Type B pancreatic cell (in vitro differentiated cells): ENCODE measurements around the gene ABLIM1. TPM values are rescaled to one million over a fixed set of nuclear protein-coding genes. Genes with fewer than 3 reads are reported as not detected.

Experiments
- DNase-seq: peaks from one replicate; pipeline ENCODE4 v3.0.0; 2021; ENCODE audit warnings: mixed read lengths; ENCODE audit not compliant: unreplicated experiment; ENCODE audit errors: extremely low spot score
- H3K27ac Mint-ChIP-seq: 2 replicates; pipeline ENCODE4 v1.8.0; 2021; ENCODE audit warnings: mild to moderate bottlenecking, mixed read lengths
- H3K27me3 Mint-ChIP-seq: 2 replicates; pipeline ENCODE4 v1.8.0; 2021; ENCODE audit warnings: mixed read lengths
- H3K36me3 Mint-ChIP-seq: 2 replicates; pipeline ENCODE4 v1.8.0; 2021; ENCODE audit warnings: mixed read lengths
- H3K4me1 Mint-ChIP-seq: one replicate; pipeline ENCODE4 v1.8.0; 2021; ENCODE audit warnings: mixed read lengths; ENCODE audit not compliant: unreplicated experiment
- H3K4me3 Mint-ChIP-seq: 2 replicates; pipeline ENCODE4 v1.8.0; 2021; ENCODE audit warnings: mild to moderate bottlenecking, mixed read lengths
- H3K9me3 Mint-ChIP-seq: 2 replicates; pipeline ENCODE4 v1.8.0; 2021; ENCODE audit warnings: mixed read lengths
- total RNA-seq: library from RNA; stranded (reverse); gene quantifications from 2 replicates; pipeline ENCODE4 v1.2.1, GENCODE V29; 2021; ENCODE audit warnings: low replicate concordance
- TF ChIP-seq, protein P1 (sequence below): fragments of 200-600 bp; sonication (generic); conservative IDR thresholded peaks from 2 replicates; pipeline ENCODE4 v1.5.0; 2021; ENCODE audit warnings: antibody characterized with exemption, mild to moderate bottlenecking

ABLIM1 gene
- total RNA-seq, 1 donor from 2014 or later: 77.7 TPM

DNA sequence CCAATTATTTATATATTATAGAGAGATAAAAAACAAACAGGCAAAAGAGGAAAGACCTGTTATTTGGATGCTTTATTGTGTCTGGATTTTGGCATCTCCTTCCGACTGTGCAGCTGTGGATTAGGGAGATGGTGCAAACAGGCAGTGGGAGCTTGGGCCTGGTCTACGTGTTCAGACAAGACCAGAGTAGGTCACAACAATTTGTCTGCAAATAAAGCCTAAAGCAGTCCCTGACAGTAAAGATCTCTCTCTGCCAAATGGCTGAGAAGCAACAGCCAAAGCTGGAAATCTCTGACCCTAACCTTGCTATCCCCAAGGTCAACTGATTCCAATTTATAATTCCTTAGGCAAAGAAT is 82.0 kb downstream of the ABLIM1 start:
- no peaks in the 10 kb centered on the region for H3K9me3 Mint-ChIP-seq
- DNase-seq: no peak
- no peak overlapping the region for H3K4me3 Mint-ChIP-seq
- TF ChIP-seq, protein P1, sequence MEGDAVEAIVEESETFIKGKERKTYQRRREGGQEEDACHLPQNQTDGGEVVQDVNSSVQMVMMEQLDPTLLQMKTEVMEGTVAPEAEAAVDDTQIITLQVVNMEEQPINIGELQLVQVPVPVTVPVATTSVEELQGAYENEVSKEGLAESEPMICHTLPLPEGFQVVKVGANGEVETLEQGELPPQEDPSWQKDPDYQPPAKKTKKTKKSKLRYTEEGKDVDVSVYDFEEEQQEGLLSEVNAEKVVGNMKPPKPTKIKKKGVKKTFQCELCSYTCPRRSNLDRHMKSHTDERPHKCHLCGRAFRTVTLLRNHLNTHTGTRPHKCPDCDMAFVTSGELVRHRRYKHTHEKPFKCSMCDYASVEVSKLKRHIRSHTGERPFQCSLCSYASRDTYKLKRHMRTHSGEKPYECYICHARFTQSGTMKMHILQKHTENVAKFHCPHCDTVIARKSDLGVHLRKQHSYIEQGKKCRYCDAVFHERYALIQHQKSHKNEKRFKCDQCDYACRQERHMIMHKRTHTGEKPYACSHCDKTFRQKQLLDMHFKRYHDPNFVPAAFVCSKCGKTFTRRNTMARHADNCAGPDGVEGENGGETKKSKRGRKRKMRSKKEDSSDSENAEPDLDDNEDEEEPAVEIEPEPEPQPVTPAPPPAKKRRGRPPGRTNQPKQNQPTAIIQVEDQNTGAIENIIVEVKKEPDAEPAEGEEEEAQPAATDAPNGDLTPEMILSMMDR: no peak
- H3K27me3 Mint-ChIP-seq: no peaks in the 10 kb centered on the region
- H3K4me1 Mint-ChIP-seq: peaks cover 7% of the 10 kb centered on the region
- H3K36me3 Mint-ChIP-seq: peaks cover 3% of the 10 kb centered on the region
- no peak overlapping the region for H3K27ac Mint-ChIP-seq

DNA sequence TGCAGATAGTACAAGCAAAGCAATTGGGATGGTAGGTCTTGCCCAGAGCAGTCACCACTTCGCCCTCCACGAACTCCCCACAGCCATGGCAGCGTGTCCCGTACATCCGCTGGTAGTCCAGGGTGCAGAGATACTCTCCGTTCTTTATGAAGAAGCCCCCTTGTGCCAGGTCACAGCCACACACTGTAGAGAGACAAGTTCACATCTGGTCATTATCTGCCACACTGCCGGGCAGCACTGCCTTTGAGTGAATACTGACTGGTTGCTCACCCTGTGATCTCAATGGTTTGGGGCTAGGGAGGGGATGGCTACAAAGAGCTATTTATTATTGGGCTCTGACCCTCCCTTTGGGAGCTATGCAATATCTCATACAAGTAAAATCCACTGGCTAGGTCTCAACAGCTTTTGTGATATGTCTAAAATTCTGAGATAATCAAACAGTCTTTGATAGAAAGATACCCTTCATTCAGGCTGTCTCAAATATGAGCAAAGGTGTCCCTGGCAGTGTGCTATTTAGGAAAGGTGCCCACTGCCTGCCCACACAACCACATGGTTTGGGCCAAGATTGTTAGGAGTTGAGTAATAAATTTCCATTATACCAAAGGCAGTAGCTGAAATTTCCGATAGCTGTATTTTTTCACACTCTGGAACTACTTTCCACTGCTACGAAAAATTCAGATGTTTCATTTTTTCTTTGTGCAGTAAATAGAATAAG is 82.5 kb downstream of the ABLIM1 start:
- no peak for DNase-seq
- H3K9me3 Mint-ChIP-seq: no peaks in the 10 kb centered on the region
- no peak overlapping the region for H3K4me3 Mint-ChIP-seq
- peaks cover 7% of the 10 kb centered on the region for H3K4me1 Mint-ChIP-seq
- TF ChIP-seq, protein P1: no peak
- no peaks in the 10 kb centered on the region for H3K27me3 Mint-ChIP-seq
- peaks cover 3% of the 10 kb centered on the region for H3K36me3 Mint-ChIP-seq
- H3K27ac Mint-ChIP-seq: no peak overlapping the region

DNA sequence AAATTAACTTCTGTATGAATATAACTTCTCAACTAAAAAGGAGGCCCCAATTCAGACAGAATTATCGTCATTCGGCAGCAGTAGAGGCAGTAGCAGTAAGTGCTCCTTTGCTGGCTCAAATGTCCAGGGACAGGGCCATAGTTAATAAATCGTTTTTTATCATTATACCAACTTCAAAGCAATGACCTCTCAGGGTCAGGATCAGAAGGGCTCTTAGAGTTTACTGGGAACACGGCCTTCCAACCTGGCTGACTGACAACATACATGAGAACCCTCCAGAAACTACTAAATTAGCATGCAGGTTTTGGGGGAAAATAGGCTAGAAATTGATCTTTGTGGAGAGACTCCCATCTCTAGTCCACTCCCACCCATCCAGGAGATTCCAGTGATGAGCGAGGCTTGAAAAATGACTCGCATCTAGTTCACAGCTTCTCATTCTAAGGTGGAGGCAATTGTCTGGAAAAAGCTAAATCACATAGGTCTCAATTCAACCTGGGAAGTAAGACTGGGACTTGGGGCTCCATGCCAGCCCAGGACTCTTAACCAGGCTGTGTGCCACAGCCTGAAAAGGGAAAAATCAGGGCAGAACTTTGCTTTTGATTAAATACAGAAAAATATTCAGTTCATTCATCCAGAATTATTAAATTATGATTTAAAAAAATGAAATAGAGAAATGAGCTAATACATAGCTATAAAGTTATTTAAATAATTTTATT is 84.6 kb downstream of the ABLIM1 start:
- no peak overlapping the region for H3K4me3 Mint-ChIP-seq
- H3K4me1 Mint-ChIP-seq: peaks cover 7% of the 10 kb centered on the region
- TF ChIP-seq, protein P1: no peak
- H3K9me3 Mint-ChIP-seq: no peaks in the 10 kb centered on the region
- no peak for DNase-seq
- no peak overlapping the region for H3K27ac Mint-ChIP-seq
- H3K27me3 Mint-ChIP-seq: no peaks in the 10 kb centered on the region
- H3K36me3 Mint-ChIP-seq: peaks cover 3% of the 10 kb centered on the region

DNA sequence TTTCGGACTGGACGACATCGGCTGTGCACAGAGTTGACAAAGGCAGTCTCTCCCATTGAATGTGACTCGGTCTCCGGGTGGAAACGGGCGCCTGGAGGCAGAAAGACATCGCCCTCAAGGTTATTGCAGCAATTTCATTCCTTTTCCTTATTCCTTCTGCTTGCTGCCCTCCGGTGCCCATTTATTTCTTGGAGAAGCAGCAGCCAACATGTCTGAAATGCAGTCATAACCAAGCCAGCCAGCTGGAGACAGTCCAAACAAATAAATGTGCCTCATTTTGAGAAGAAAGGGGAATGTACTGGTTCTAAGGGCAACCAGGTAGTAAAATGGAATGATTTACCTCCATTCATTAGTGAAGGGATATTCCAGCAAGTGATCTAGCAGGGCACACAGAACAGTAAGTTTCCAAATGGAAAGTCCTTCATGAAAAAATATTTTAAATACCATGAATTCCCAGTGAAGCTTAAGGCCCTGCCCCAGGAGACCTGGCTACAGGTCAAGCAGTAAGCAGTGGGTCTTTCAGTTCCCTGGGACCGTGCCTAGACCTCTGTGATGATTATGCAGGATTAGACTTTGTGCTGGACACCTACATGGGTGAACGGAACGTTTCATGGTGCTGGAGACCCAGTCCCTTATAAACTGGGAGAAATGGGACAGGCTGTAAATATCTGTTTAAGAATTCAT is 86.6 kb downstream of the ABLIM1 start:
- H3K9me3 Mint-ChIP-seq: no peaks in the 10 kb centered on the region
- peaks cover 3% of the 10 kb centered on the region for H3K36me3 Mint-ChIP-seq
- H3K27ac Mint-ChIP-seq: no peak overlapping the region
- H3K4me3 Mint-ChIP-seq: no peak overlapping the region
- no peak for DNase-seq
- TF ChIP-seq, protein P1: no peak
- no peaks in the 10 kb centered on the region for H3K27me3 Mint-ChIP-seq
- peaks cover 7% of the 10 kb centered on the region for H3K4me1 Mint-ChIP-seq

DNA sequence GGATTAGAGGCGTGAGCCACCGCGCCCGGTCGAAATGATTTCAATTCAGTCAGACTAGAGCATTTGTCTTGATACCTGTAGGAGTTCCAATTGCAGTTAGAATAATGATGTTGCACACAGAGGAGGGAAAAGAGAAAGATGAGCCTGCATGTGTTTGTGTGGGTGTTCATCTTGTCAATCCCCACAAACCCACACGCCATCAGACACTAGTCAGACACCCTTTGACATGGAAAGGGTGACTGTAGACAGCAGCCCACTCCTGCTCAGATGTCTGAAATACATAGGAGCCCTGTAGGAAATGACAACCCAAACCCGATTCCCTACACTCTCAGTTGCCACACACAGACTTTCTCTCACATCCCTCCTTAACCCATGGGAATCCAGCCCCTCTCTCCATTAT is 92.0 kb downstream of the ABLIM1 start:
- Mint-ChIP-seq H3K4me1 (peaks cover 7% of the 10 kb centered on the region), H3K27ac (no peak overlapping the region), H3K4me3 (no peak overlapping the region), H3K36me3 (peaks cover 9% of the 10 kb centered on the region), H3K9me3 (no peaks in the 10 kb centered on the region), H3K27me3 (no peaks in the 10 kb centered on the region)
- TF ChIP-seq, protein P1: no peak
- DNase-seq: no peak
